DMS 273 treated with DMSO at 0.1 percent for 48 hours (cell line): Measurements from ENCODE around the gene CPNE7.

Experiments
- DNase-seq: peaks from one replicate; lab custom pipeline; 2025; lab: John Stamatoyannopoulos, UW

Gene CPNE7

DNA sequence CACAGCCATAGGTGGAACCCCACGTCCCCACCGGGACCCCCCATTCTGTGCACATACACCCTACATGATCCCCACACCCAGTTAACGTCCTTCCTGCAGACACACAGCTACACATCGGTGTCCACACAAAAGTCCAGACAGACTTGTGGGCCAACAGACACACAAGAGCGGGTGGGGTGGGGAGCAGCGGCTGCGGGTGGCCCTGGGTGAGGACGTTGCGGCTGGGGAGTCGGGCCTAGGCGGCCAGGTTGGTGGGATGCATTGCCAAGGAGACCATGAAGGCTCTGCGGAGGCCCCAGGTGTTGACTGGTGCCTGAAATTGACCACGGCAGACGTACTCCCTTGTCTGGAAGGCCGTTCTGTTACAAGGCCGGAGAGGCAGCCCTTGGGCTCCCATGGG, 29.2 kb downstream of the CPNE7 start:
- DNase-seq = no peak

DNA sequence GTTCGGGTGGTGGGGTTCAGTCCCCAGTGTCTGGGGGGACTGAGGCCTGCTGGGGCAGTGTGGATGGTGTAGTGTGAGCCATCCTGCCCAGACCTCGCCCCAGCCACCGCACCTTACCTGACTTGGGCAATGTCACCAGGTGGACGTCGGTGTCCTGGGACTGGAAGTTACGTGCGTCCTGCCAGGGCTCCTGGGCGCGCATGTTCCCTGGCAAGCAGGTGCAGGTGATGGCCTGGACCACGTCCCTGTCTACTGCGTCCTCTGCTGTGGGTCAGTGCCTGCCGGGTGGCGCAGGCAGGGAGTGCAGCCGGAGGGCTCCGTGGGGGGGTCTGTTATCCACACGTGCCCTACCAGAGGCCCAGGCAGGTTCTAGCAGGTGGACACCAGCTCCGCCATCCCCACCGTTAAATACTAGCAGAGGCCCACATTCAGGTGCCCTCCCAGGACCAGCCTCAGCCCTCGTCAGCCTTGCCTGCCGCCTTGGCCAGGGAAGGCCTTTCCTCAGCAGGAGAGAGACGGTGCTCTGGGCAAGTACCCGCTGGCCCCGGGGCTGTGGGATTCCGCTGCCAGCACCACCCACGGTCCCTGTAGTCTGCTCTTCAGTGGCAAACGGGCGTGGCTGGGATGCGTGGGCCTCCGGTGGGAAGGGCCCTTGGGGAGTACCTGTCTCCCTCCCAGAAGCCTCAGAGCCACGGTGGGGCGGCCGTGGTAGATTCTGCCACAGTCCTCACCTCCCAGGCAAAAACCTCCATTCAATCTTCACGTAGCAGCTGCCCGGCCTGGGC, 29.8 kb downstream of the CPNE7 start:
- DNase-seq = no peak

DNA sequence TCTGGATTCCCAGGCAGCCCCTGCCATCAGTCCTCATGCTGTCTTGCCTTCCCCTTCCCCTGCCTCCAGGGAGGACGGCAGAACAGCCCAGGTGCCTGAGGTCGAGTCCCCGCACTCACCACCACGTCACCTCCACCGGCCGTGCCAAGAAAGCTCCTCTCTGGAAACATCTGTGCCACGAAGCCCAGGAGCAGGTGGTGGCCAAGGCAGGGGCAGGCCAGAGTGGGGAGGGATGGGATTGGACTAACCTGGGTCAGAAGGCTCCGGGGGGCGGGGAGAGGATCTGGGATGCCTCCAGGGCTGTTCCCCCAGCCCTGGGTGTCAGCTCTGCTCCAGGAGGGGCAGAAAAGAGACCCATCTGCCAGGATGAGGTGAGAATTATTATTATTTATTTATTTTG, 30.4 kb downstream of the CPNE7 start:
- DNase-seq = no peak

DNA sequence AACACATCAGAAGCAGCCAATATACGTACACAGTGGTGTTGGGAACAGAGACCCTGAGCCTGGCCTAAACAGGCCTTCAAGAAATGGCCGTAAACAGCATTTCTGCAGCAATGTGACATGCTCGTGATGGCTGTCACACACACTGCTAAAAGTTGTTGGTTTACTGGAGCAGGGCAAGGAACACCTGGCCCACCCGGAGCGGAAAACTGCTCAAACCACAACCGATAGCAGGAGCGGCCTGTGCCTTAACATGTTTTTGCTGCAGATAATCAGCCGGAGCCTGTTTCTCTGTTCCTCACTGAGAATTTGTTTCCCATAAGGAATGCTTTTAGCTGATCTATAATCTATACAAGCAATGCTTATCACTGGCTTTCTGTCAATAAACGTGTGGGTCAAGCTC, 31.9 kb downstream of the CPNE7 start:
- DNase-seq = no peak

DNA sequence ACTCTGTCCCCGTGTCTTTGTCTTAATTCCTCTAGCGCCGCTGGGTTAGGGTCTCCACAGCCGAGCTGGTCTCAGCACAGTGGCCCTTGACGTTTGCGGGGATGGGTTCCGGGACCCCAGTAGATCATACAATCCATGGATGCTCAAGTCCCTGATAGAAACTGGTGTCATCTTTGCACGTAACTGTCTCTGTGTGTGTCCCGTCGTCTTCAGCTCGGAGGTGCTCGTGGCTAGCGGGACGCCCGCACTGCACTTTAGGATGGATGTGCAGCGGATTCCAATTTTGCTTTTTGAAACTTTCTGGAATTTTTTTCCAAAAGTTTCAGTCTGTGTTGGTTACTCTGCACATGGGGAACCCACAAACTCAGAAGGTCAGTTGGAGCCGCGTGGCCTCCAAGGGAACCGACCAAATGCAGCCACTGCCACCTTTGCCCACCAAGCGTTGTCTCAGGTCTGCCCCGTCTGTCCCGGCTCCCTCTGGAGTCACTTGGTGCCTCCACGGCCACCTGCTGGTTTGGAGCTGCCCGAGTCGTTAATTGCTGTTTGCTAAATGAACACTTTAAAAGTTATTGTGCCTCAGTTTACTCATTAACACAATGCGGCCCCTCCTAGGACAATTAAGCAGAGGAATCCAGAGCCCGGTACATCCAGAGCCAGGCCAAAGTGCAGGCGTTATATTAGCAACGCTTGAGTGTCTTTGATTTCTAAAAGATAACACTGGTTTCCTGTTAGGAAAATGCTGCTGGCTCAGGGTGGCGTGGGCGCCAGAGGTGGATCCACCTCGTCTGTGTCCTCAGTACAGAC, 32.6 kb downstream of the CPNE7 start:
- no peak for DNase-seq

DNA sequence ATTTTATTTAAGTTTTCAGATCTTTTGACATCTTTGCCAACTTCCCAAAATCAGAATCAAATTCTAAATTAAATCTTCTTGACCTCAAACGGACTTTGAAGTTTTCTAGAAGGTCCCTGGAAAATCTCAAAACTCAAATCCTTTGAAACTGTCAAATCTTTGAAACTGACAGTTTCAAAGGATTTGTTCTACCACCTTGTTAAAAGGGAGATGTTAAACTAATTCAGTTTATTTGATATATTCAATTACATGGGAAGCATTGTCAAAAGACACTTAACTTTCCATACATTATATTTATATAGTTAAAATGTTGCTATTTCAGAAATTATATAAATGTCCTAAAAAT, 34.5 kb downstream of the CPNE7 start:
- no peak for DNase-seq

DNA sequence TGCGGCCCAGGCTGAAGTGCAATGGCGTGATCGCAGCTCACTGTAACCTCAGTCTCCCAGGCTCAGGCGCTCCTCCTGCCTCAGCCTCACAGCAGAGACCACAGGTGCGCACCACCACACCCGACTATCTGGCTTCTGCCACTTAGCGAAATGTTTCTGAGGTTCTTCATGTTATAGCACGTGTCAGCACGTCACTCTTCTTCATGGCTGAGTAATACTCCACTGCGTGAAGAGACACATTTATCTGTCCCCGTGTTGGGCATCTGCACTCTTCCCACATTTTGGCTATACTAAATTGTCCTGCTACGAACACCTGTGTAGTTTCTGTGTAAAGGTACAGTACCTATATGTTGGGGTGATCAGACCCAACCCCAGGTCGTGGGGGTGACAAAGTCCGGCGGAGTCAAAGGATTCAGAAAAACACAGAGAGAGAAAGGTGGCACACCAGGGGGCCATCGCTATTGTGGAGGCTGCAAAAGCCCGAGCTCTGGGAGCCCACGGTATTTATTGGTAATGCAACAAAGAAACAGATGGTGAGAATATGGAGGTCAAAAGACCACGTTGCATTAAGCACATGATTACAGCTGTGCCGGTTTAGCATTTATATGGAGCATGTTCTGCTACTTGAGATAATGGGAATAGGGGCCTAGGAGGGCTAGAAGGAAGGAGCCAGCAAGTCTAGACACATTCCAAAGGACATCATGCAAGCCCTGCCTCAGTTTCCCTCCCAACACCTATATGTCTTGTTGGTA, 37.0 kb downstream of the CPNE7 start:
- peak; percentile 47 for DNase-seq

DNA sequence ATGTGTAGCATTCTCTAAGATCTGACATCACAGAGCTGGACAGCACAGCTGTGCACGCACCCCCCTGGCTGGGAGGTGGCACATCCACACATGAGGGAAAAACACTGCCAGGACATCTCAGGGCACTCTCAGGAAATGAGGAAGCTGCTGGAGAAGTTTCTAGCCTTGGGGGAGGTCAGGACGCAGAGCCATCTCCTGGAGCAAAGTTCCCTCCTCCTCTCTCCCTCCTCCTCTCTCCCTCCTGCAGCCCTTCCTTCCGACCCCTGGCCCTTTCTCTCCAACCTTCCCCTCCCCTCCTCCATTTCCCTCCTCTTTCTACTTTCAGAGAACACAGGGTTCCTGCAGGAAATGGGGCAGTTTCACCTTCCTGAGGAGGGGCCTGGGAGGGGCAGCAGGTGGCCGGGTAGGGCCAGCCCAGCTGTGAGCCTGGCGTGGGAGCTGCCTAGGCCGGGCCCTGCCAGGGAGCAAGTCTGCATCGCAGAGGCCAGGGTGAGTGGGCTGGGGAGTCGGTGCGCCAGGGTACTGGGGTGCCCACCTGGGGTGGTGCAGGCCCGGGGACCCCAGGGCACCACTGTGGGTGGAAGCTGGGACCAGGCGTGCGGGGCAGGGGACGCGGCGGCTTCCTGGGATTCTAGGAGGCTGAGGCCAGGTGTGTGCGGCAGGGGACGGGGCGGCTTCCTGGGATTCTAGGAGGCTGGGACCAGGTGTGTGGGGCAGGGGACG, 37.8 kb downstream of the CPNE7 start, which contains the start of gene DPEP1:
Gene DPEP1, plus strand, starts transcription at position 412 of the 723 bp plus-strand sequence. CDS start 16,769 bp downstream, outside the sequence.
- DNase-seq = no peak

DNA sequence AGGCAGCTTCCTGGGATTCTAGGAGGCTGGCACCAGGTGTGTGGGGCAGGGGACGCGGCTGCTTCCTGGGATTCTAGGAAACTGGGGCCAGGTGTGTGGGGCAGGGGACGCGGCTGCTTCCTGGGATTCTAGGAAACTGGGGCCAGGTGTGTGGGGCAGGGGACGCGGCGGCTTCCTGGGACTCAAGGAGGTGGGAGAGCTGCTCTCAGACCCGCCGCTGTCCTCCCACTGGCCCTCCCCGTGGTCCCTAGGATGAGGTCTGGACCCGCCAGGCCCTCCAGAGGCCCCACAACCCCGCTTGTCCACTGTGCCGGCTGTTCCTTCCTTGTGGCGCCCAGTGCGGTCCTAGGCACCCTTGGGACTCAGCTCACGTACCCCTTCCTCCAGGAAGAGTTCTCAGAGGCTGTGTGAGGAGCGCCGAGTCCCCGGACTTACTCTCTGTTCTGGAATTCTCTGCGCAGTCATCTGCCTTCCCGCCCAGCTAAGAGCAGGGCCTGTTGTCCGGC, 38.4 kb downstream of the CPNE7 start:
- no peak for DNase-seq

DNA sequence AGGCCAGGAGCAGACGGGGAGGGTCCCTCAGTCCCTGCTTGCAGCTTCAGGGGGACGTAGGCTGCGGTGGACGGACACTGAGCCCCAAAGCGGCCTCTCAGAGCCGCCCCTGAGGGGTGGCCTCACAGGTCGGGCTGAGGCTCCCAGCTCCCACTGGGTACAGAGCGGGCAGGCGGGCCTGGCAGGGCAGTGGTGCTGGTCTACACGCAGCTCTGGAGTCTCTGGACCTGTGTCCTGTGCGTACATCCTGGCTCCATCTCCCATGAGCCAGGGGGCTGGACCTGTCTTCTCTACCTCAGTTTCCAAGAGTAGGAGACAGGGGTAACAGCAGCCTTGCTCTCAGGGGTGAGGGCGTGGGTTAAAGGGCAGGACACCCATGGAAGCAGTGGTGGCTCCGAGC, 39.6 kb downstream of the CPNE7 start:
- DNase-seq = no peak

DNA sequence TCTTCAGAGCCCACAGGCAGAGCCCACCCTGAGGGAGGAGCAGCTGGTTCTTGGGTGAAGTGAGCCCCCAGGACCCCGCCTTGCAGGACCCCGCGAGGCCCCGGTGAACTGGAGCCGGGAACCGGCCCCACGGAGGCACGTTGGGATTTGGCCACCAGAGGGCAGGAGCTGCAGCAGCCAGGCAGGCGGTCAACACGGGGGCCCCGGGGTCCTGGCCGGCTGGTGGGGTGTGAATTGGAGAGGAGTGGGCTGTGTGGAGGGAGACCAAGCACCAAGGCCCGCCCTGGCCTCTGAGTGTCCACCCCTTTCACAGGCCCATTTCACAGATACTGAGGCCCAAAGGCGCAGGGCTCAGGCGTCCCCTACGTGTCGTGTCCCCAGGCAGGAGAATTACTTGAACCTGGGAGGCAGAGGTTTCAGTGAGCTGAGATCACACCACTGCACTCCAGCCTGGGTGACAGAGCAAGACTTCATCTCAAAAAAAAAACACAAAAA, 40.1 kb downstream of the CPNE7 start:
- DNase-seq = no peak

DNA sequence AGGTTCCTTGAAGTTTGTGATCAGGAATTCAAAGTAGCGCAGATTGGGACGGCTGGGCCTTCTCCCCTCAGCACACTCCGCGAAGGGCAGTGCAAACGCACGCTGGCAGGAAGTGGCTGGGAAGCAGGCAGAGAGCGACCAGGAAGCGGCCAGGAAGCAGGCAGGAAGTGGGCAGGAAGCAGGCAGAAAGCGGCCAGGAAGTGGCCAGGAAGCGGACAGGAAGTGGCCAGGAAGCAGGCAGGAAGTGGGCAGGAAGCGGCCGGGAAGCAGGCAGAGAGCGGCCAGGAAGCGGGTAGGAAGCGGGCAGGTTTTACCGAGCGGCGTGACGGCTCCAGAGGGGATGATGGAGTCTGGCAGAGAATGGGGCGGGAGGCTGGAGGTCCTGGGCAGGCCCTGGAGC, 41.1 kb downstream of the CPNE7 start:
- no peak for DNase-seq

DNA sequence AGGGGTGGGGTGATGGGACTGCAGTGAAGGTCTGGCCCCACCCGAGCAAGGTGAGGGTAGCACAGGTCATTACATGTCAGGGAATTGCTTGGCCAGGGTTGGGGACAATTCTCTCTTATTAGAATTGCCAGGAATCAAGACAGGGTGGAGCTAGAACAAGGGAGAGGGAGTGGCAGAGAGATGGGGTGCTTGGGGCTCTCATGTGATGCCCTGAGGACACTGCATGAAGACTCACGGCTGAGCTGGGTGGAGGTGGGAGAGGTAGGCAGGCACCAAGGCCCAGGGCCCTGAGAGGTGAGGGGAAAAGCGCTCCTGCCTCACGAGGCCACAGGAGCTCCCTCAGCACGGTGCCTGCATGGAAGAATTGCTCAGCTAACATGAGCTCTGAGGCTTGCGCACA, 41.5 kb downstream of the CPNE7 start:
- DNase-seq = no peak

DNA sequence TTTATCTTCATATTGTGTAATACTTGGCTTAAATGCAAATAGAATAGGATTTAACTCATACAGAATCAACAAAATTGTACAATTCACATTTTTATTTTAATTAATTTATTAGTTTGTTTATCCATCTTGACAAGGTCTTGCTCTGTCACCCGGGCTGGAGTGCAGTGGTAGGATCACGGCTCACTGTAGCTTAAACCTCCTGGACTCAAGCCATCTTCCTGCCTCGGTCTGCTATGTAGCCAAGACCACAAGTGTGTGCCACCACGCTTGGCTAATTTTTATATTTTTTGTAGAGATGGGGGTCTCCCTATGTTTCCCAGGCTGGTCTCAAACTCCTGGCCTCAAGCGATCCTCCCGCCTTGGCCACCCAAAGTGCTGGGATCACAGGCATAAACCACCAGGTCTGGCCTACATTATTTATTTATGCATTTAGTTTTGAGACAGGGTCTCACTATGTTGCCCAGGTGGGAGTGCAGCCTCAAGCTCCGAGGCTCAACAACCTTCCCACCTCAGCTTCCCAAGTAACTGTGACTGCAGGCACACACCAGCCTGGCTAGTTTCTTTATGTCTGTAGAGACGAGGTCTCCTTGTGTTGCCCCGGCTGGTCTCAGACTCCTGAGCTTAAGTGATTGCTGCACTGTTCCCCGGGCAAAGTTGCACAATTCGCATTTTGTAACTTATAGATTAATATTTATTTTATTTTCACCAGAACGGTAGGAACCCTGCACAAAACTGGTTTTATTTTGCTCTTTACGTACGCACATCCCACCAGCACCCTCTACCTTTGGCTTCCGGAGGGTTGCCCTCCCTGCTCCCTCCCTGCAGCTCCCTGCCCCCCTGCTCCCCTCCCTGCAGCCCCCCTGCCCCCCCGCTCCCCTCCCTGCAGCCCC, 42.8 kb downstream of the CPNE7 start:
- no peak for DNase-seq

DNA sequence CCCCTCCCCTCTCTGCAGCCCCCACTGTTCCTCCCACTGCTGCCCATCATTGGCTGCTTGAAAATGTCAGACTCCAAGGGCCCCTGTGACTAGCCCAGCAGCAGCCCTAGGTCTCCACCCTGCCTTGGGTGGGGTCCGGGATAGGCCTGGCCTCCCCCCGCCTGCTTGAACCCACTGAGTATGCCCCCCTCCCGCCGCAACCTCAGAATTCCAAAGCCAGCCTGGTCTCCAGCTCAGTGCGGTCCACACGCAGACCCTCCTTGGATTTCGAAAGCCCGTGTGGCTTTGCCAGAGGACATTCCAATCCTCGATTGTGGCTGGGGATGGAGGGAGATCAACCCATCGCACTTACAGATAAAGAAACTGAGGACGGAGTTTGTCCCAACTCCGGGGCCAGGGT, 44.3 kb downstream of the CPNE7 start:
- no peak for DNase-seq

DNA sequence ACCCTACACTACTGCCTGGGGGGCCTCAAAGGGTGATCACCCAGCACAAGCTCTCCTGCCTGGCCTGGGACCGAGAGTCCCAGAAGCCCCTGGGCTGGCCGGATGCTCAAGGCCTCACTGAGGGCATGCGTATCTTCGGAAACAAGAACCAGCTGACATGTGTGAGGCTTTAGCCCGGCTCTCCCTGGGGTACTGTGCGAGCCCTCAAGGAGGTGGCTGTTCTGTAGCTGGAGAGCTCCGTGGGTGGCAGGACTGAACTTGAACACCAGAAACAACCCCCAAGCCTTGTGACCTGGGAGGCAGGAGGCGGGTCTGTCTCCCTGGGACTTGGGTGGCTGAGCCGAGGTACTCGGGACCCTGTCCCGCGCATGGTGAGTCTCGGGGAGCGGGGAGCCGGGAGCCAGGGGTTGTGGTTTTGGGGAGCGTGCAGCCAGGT, 44.9 kb downstream of the CPNE7 start:
- DNase-seq = no peak

DNA sequence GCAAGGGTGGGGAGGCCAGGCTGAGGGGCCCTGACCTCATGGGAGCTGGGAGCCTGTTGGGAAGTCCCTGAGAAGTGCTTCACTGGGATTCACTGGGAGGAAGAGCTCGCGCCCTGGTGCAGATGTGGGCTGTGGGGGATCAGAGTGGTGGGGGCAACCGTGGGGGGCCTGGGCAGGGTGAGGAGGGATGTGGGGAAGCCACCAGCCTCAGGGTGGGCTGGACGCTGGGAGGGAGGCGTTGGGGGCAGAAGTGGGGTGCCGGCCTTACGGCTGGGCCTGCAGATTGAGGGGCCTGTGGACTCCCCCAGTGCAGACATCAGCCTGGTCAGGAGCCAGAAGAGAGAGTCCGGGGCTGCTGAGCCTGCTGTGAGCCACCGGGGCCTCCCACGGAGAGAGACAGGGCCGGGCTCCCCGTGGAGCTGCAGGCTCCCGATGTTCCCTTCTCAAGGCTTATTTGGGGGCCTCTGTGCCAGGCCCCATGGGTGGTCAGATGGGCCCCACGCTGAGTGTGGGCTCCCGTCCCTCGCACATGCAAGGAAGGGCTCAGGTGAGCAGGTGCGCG, 45.7 kb downstream of the CPNE7 start:
- DNase-seq = no peak

DNA sequence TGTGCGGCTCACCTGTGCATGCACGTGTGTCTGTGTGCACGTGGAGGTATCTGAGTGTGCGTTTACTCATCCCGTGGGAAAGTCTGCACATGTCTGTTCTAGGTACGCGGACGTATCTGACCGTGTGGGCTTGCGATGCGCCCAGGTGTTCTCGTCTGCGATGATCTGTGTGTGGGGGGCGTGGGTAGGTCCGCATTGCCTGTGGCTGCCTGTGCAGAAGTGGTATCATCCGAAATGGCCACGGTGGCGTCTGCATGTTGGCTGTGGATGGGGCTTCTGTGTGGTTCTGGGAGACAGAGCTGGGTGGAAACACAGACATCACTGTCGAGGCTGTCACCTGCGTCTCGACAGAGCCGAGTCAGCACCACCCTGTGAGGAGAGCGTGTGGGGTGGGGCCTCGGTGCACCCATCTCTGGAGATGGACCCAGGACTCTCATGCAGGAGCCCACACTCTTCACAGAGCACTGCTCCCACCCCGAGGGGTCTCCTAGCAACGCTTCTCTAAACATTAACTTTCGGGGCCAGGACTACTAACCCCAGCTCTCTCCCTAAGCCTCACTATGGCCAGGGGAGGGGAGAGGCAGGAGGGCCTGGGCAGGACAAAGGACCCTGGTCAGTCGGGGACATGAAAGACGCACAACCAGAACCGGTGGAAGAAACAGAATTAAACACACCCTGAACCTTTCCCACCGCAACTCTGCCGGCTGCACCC, 46.3 kb downstream of the CPNE7 start:
- no peak for DNase-seq

DNA sequence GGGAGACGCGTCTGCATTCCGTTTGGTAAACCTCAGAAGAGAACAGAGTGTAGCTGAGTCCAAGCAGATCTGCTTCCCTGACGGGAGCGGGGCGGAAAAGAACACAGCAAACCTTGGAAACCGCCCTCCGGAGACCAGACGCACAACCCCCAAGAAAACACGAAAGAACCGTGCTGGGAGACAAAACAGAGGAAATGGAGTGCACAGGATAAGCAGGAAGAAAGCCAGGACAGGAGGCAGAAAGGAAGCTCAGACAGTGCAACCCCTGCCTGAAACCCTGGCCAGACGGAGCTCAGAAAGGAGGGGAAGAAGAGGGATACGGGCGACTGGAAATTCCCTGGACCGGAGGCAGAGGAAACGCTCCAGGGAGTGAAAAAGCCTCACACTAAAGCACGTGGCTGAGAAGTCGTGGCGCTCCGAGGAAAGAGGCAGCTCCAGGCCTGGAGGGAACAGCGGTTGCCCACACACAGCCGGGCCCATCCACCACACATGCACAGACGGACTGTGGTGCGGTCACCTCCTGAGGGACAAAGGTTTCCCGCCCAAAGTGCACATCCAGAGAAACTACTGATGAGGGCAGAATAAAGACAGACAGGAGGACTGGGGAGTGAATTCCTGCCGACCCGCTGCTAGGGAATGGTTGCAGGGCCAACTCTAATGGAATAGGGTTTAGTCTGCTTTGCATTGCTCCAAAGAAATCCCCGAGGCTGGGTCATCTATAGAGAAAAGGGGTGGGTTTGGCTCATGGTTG, 48.1 kb downstream of the CPNE7 start:
- DNase-seq = no peak
